Dedifferentiated amniotic fluid mesenchymal stem cell (primary cell): ENCODE measurements around the gene SIGLEC11.
"Not testable (repeated sequence)": the region's sequence is repeated elsewhere in the genome, so short reads cannot be mapped to it uniquely, and the experiment has no call there.

Source experiments
- DNase-seq: peaks from one replicate; pipeline ENCODE4 v3.0.0-alpha.2; 2016; ENCODE audit errors: extremely low spot score

Gene SIGLEC11

GRCh38 chr19:49960980-49961379 is at the start of gene SIGLEC11:
SIGLEC11 (minus strand) TSS chr19:49961172; CDS start chr19:49961081, 91 bp downstream.
- not testable (repeated sequence) for DNase-seq

GRCh38 chr19:50008532-50008931 is 47.6 kb upstream of the SIGLEC11 start:
- no peak for DNase-seq

GRCh38 chr19:50007947-50008346 is 47.0 kb upstream of the SIGLEC11 start:
- no peak for DNase-seq

GRCh38 chr19:50007170-50007569 is 46.2 kb upstream of the SIGLEC11 start:
- no peak for DNase-seq

DNA sequence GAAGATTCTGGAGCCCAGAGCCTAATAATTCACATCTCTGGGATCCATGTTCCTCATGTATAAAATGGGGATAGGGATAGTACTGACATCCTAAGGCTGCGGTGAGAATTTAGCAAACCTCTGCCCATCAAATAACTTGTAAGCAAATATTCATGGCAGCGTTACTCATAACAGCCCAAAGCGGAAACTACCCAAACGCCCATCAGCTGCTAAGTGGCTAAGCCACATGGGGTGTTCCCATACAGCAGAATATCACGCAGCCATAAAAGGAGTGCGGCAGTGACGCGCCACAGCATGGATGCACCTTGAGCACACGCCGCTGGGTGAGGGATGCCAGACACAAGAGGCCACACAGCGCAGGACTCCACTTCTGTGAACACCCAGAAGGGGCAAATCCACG is 44.5 kb upstream of the SIGLEC11 start:
- no peak for DNase-seq

DNA sequence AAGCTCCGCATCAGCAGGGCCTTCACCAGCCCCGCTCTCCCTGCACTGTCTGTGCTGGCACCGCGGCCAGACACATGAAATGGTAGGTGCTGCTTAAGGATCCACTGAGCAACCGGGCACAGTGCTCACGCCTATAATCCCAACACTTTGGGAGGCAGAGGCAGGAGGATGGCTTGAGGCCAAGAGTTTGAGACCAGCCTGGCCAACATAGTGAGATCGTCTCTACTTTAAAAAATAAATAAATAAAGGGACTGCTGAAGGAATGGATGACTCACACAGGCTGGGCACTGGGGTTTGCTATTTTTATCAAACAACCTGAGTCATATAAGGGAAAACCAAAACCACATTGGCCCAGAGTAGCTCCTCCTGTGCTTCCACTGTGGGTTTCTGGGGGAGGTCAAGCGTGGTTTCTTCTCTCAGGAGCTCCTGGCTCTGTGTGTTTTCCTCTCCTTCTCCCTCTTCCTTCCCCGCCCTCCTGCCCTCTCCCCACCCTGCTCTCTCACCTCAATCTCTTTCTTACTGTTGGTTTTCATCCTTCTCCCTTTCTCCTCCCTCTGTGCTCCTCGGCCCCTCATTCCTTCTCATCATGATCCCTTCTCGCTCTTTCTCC is 42.9 kb upstream of the SIGLEC11 start:
- DNase-seq, result peak; percentile 95

DNA sequence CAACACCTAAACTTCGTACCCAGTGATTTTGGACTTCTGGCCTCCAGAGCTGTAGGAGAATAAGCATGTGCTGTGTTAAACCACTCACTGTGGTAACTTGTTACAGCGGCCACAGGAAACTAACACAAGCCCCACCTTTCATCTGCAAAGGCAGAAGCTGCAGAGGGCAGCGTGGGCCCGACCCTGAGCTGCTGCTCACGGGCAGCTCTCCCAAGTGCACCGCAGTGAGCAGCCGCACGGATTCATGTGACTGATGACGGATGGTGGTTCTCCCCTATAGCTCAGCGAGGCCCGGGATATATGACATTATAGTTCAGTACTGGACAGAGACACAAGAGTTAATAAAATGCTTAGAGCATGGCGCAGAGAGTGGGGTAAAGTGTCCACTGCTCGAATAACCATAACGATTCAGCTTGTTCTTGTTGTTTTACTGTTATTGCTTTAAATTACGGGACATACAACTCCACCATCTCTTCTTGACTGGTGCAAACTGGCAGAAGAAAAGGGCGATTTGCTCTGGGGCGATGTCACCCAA is 42.3 kb upstream of the SIGLEC11 start:
- DNase-seq, result no peak

DNA sequence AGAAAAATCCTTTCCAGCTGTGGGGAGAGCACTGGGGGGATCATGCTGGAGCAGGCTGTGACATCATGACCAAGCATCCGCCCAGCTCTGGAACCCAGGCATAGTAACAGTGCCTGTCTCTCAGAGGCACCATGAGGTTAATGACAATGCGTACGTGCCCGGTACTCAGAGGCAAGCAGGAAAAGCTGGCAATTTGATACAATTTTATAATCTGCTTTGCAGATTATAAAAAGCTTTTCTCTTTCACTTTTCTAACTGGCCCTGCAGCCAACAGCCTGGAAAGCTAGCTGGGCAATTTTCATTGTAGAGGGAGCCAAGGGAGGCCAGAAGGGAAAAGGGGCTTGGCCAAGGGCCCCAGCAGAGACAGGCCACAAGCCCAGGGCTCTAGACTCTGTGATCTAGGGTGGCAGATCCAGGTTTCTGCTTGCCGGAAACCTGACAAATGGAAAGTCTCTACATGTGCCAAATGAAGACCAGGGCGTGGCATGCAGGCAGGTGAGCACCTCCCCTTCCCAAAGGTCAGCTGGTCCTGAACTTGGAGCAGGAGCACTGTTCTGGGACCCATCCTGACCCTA is 41.5 kb upstream of the SIGLEC11 start:
- DNase-seq, result no peak

GRCh38 chr19:50001775-50002174 is 40.8 kb upstream of the SIGLEC11 start:
- no peak for DNase-seq

- DNase-seq, result no peak
These were observed 40.0 kb upstream of the SIGLEC11 start for GRCh38 chr19:50000841-50001557.

DNA sequence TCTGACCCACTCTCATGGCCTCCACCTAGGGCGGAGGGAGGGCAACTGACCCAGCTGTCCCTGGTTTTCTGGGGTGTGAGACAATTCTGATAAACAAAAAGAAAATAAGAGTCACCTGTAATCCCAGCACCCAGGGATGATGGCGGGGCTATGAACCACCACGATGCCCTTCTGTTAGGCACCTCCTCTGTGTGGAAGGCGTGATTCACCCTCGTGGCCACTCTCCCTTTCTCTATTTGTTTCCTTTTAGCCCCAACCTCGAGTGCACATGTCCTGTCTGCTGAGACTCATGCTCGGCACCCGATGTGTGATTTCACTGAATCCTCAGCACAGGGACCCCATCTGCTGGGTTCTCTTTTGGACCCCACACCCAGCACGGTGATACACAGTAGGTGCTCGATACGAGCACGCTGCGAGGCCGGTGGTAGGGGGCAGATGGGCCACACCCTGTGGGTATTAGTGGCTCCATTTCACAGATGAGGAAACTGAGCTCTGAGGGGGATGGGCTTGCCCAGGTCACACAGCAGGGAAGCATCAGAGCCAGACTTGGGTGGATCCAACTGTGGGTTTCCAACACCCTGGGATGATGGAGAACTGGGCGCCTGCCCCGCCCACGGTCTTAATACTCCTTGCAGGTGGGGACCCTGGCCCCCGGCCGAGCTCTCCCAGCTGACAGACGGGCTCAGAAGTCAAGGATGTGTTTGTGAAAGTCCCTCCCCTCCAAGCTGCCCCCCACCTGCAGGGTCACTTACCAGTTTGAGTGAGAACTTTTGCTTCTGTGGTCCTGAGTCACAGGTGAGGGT is 39.3 kb upstream of the SIGLEC11 start:
- no peak for DNase-seq

GRCh38 chr19:49999371-50000010 is 38.5 kb upstream of the SIGLEC11 start:
- DNase-seq, result no peak

DNA sequence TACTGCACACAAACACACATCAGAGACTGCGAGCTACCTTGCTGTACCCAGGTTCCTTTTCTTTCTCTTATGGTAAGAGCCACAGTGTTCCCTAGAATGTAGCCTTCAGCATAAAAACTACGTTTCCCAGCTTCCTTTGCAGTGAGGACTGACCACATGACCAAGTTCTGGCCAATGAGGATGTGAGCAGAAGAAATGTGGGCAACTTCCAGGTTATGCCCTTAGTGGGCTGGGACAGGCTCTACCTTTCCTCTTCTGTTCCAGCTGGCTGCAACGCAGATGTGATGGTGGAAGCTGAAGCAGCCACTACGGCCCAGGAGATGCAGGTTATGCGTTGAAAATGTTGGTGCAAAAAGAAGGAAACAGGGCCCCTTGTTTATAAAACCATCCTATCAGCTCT is 36.7 kb upstream of the SIGLEC11 start:
- DNase-seq, result no peak

- no peak for DNase-seq
These were observed 27.5 kb upstream of the SIGLEC11 start for GRCh38 chr19:49988433-49988832.

DNA sequence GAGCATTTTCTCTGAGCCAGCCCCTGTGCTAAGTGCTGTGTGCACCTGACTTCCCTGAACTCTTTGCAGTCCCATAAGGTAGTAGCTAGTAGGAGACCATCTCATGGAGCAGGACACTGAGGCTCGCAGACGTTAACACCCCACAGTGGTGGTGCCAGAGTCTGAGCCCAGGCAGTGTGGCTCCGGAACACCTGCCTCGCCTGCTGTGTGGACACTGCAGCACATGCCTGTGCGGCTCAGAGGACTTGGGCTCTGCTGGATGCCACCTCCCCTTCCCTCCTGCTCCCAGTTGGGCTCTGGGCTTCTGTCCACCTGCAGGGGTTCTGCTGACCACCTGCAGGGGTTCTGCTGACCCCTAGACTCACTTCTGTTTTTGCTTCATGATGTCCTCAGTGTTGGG is 27.0 kb upstream of the SIGLEC11 start:
- DNase-seq, result no peak

DNA sequence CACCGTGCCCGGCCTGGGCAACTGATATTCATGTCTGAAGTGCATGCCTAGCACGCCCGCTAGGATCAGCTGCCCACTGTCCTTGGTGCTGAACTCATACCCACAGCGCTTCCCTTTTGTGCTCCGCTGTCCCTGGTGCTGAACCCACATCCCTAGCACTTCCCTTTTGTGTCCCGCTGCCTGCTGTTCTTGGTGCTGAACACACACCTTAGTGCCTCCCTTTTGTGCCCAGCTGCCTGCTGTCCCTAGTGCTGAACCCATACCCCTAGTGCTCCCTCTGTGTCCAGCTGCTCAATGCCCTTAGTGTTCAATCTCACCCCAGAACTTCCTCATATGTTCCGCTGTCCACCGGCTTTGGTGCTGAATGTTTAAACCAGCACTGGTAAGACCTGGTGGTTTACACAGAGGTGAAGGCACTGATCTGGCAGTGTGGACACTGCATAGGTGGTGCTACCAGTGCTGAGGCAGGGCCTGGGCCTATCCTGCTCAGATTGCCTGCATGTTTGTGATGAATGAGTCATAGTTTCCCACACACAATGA is 26.3 kb upstream of the SIGLEC11 start:
- DNase-seq, result peak; percentile 83

GRCh38 chr19:49986354-49986753 is 25.4 kb upstream of the SIGLEC11 start:
- no peak for DNase-seq

DNA sequence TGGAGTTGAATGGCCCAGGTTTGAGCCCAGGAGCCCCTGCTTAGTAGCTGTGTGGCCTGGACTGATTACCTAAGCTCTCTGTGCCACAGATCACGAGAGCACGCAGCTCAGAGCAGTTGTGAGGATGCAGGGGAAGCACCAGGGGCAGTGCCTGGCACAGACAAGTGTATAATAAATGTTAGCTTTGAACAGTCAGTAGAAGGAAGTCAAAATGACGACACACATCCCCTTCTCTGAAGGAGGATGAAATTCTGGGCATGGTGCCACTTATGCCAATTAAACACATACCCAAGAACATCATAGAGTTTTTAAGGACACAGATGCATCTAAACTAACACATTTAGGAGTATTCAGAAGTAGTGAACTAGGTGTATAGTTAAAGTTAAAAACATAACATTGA is 24.9 kb upstream of the SIGLEC11 start:
- no peak for DNase-seq

GRCh38 chr19:49984491-49984890 is 23.5 kb upstream of the SIGLEC11 start:
- no peak for DNase-seq

- no peak for DNase-seq
These were observed 22.8 kb upstream of the SIGLEC11 start for GRCh38 chr19:49983645-49984229.
